ENCODE data around the gene HDGF. TPM values are rescaled to one million over a fixed set of nuclear protein-coding genes. Genes with fewer than 3 reads are reported as not detected.

HDGF gene
- total and polyA plus RNA-seq, 9 of the 15 experiments (the other 6 are each of a cell fraction or from before 2014, with no cell fraction given), result 38.8 to 601 (median 400) TPM

DNA sequence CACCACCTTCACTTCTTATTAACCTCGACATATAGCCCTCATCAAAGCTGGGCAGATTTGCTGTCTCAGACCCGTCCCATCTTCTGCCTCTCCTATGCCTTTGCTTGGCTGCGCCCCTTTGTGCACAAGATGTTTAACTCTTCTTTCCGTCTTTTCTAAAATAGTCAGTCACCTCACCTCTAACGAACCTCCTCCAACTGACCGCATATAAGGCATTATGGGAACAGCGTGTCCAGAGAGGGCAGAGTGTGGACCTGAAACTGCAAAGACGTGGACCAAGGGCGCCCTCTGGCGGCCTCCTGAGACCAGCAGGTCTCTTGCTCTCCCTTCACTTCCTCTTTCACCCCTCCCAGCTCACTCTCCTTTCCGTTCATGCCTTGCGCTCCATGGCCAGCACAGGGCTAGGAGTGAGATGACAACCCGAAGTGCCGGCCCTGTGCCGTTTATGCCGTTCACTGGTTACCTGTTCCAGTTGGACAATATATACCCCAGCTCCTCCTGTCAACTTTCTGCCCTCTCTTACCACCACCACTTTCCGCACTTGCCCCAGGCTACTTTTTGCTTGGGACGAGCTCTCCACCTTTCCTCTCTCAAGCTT is 25.7 kb downstream of the HDGF start (continued):
- TF ChIP-seq, protein P1, sequence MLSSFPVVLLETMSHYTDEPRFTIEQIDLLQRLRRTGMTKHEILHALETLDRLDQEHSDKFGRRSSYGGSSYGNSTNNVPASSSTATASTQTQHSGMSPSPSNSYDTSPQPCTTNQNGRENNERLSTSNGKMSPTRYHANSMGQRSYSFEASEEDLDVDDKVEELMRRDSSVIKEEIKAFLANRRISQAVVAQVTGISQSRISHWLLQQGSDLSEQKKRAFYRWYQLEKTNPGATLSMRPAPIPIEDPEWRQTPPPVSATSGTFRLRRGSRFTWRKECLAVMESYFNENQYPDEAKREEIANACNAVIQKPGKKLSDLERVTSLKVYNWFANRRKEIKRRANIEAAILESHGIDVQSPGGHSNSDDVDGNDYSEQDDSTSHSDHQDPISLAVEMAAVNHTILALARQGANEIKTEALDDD (IDR thresholded peaks at IDR 0.05), result 0 out of 2 replicates have a peak, but pooled peaks have one; percentile 14
- no peak for TF ChIP-seq ZNF551 (CRISPR knock-in tag; IDR thresholded peaks at IDR 0.05)
- TF ChIP-seq GABPB2 (CRISPR knock-in tag; conservative IDR thresholded peaks at IDR 0.05), result no peak
- TF ChIP-seq ETV1 (tag; conservative IDR thresholded peaks at IDR 0.05; ENCODE audit: low read depth), result peak; percentile 90
- TF ChIP-seq KLF16 (IDR thresholded peaks at IDR 0.05), result peak; percentile 29; the same call in 1 of the 2 replicates
- TF ChIP-seq, protein P2, sequence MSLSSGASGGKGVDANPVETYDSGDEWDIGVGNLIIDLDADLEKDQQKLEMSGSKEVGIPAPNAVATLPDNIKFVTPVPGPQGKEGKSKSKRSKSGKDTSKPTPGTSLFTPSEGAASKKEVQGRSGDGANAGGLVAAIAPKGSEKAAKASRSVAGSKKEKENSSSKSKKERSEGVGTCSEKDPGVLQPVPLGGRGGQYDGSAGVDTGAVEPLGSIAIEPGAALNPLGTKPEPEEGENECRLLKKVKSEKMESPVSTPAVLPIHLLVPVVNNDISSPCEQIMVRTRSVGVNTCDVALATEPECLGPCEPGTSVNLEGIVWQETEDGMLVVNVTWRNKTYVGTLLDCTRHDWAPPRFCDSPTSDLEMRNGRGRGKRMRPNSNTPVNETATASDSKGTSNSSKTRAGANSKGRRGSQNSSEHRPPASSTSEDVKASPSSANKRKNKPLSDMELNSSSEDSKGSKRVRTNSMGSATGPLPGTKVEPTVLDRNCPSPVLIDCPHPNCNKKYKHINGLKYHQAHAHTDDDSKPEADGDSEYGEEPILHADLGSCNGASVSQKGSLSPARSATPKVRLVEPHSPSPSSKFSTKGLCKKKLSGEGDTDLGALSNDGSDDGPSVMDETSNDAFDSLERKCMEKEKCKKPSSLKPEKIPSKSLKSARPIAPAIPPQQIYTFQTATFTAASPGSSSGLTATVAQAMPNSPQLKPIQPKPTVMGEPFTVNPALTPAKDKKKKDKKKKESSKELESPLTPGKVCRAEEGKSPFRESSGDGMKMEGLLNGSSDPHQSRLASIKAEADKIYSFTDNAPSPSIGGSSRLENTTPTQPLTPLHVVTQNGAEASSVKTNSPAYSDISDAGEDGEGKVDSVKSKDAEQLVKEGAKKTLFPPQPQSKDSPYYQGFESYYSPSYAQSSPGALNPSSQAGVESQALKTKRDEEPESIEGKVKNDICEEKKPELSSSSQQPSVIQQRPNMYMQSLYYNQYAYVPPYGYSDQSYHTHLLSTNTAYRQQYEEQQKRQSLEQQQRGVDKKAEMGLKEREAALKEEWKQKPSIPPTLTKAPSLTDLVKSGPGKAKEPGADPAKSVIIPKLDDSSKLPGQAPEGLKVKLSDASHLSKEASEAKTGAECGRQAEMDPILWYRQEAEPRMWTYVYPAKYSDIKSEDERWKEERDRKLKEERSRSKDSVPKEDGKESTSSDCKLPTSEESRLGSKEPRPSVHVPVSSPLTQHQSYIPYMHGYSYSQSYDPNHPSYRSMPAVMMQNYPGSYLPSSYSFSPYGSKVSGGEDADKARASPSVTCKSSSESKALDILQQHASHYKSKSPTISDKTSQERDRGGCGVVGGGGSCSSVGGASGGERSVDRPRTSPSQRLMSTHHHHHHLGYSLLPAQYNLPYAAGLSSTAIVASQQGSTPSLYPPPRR (CRISPR knock-in tag; IDR thresholded peaks at IDR 0.05; ENCODE audit: borderline replicate concordance), result no peak
- no peak for TF ChIP-seq ZNF75A (CRISPR knock-in tag; IDR thresholded peaks at IDR 0.05)
- TF ChIP-seq SRSF7 (optimal IDR thresholded peaks at IDR 0.05; ENCODE audit: low read depth, low read length), result no peak
- TF ChIP-seq, protein P3, sequence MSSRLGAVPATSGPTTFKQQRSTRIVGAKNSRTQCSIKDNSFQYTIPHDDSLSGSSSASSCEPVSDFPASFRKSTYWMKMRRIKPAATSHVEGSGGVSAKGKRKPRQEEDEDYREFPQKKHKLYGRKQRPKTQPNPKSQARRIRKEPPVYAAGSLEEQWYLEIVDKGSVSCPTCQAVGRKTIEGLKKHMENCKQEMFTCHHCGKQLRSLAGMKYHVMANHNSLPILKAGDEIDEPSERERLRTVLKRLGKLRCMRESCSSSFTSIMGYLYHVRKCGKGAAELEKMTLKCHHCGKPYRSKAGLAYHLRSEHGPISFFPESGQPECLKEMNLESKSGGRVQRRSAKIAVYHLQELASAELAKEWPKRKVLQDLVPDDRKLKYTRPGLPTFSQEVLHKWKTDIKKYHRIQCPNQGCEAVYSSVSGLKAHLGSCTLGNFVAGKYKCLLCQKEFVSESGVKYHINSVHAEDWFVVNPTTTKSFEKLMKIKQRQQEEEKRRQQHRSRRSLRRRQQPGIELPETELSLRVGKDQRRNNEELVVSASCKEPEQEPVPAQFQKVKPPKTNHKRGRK (tag; IDR thresholded peaks at IDR 0.05), result no peak; the same call in 1 of the 2 replicates
- TF ChIP-seq KDM4B (IDR thresholded peaks at IDR 0.05; ENCODE audit: borderline replicate concordance in 2 of 2, low read depth in 1 of 2), result no peak
- TF ChIP-seq, protein P4, sequence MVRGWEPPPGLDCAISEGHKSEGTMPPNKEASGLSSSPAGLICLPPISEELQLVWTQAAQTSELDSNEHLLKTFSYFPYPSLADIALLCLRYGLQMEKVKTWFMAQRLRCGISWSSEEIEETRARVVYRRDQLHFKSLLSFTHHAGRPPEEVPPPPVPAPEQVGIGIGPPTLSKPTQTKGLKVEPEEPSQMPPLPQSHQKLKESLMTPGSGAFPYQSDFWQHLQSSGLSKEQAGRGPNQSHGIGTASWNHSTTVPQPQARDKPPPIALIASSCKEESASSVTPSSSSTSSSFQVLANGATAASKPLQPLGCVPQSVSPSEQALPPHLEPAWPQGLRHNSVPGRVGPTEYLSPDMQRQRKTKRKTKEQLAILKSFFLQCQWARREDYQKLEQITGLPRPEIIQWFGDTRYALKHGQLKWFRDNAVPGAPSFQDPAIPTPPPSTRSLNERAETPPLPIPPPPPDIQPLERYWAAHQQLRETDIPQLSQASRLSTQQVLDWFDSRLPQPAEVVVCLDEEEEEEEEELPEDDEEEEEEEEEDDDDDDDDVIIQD (CRISPR knock-in tag; IDR thresholded peaks at IDR 0.05), result no peak
- TF ChIP-seq ZEB2 (IDR thresholded peaks at IDR 0.05), result no peak
- TF ChIP-seq SREBF2 (CRISPR knock-in tag; IDR thresholded peaks at IDR 0.05), result no peak
- no peak for TF ChIP-seq ZNF696 (CRISPR knock-in tag; conservative IDR thresholded peaks at IDR 0.05)
- TF ChIP-seq NFYB (IDR thresholded peaks at IDR 0.05; ENCODE audit: extremely low read depth, insufficient read length), result no peak
- TF ChIP-seq, protein P5, sequence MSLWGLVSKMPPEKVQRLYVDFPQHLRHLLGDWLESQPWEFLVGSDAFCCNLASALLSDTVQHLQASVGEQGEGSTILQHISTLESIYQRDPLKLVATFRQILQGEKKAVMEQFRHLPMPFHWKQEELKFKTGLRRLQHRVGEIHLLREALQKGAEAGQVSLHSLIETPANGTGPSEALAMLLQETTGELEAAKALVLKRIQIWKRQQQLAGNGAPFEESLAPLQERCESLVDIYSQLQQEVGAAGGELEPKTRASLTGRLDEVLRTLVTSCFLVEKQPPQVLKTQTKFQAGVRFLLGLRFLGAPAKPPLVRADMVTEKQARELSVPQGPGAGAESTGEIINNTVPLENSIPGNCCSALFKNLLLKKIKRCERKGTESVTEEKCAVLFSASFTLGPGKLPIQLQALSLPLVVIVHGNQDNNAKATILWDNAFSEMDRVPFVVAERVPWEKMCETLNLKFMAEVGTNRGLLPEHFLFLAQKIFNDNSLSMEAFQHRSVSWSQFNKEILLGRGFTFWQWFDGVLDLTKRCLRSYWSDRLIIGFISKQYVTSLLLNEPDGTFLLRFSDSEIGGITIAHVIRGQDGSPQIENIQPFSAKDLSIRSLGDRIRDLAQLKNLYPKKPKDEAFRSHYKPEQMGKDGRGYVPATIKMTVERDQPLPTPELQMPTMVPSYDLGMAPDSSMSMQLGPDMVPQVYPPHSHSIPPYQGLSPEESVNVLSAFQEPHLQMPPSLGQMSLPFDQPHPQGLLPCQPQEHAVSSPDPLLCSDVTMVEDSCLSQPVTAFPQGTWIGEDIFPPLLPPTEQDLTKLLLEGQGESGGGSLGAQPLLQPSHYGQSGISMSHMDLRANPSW (CRISPR knock-in tag; IDR thresholded peaks at IDR 0.05), result no peak

All from K562 (cell line).